Esophagus muscularis mucosa (tissue), 4 donors: ENCODE data around the gene UGT1A6.

Experiments
- EP300 ChIP-seq: sonication (generic); formaldehyde crosslinking; IDR thresholded peaks from one replicate; pipeline ENCODE4 v1.6.1; 2017; ENCODE audit warnings: antibody characterized with exemption
- POLR2A ChIP-seq: fragments of 450-650 bp; IDR thresholded peaks from one replicate; pipeline ENCODE4 v1.6.1; 2017; ENCODE audit warnings: antibody characterized with exemption, moderate library complexity, mild to moderate bottlenecking, low read depth
- TF ChIP-seq, protein P1 (sequence below), 3 experiments: fragments of 200-600 bp in 2 of 3; fragments of 450-650 bp in 1 of 3; sonication (generic) in 2 of 3; IDR thresholded peaks; one replicate each; pipeline ENCODE4 v1.5.1; 2017 to 2019; ENCODE audit warnings: antibody characterized with exemption in 3 of 3, mild to moderate bottlenecking in 2 of 3, moderate library complexity in 1 of 3

- TF ChIP-seq POLR2A, result no peak
- TF ChIP-seq, protein P1, sequence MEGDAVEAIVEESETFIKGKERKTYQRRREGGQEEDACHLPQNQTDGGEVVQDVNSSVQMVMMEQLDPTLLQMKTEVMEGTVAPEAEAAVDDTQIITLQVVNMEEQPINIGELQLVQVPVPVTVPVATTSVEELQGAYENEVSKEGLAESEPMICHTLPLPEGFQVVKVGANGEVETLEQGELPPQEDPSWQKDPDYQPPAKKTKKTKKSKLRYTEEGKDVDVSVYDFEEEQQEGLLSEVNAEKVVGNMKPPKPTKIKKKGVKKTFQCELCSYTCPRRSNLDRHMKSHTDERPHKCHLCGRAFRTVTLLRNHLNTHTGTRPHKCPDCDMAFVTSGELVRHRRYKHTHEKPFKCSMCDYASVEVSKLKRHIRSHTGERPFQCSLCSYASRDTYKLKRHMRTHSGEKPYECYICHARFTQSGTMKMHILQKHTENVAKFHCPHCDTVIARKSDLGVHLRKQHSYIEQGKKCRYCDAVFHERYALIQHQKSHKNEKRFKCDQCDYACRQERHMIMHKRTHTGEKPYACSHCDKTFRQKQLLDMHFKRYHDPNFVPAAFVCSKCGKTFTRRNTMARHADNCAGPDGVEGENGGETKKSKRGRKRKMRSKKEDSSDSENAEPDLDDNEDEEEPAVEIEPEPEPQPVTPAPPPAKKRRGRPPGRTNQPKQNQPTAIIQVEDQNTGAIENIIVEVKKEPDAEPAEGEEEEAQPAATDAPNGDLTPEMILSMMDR (IDR thresholded peaks at IDR 0.05), result no peak
- no peak for TF ChIP-seq EP300
These were observed 120.8 kb downstream of the UGT1A6 start for GRCh38 chr2:233813236-233814055.
